Parathyroid adenoma (tissue), 2 donors: ENCODE data around the gene YBX3.

Source experiments
- H2AFZ ChIP-seq: fragments of 300-600 bp; sonication (generic); one replicate; pipeline ENCODE4 v1.7.0; 2017; ENCODE audit warnings: antibody characterized with exemption, mild to moderate bottlenecking
- H3K27ac ChIP-seq: fragments of 300-600 bp; sonication (generic); one replicate; pipeline ENCODE4 v1.7.0; 2017
- H3K27me3 ChIP-seq: fragments of 300-600 bp; sonication (generic); one replicate; pipeline ENCODE4 v1.7.0; 2017; ENCODE audit warnings: low read length; ENCODE audit not compliant: control insufficient read depth, insufficient read depth
- H3K36me3 ChIP-seq: fragments of 300-600 bp; sonication (generic); one replicate; pipeline ENCODE4 v1.7.0; 2017; ENCODE audit warnings: low read length; ENCODE audit not compliant: control insufficient read depth, insufficient read depth
- H3K4me1 ChIP-seq: fragments of 300-600 bp; sonication (generic); one replicate; pipeline ENCODE4 v1.7.0; 2017; ENCODE audit warnings: control low read depth
- H3K4me2 ChIP-seq: fragments of 300-600 bp; sonication (generic); one replicate; pipeline ENCODE4 v1.7.0; 2017; ENCODE audit warnings: low read length
- H3K4me3 ChIP-seq: fragments of 300-600 bp; sonication (generic); one replicate; pipeline ENCODE4 v1.7.0; 2017; ENCODE audit warnings: low read depth, low read length
- H3K79me2 ChIP-seq: fragments of 300-600 bp; sonication (generic); one replicate; pipeline ENCODE4 v1.7.0; 2017; ENCODE audit warnings: control low read depth
- H3K9ac ChIP-seq: fragments of 300-600 bp; sonication (generic); one replicate; pipeline ENCODE4 v1.7.0; 2017; ENCODE audit warnings: mild to moderate bottlenecking
- H3K9me3 ChIP-seq: fragments of 300-600 bp; sonication (generic); one replicate; pipeline ENCODE4 v1.7.0; 2017; ENCODE audit warnings: low read length; ENCODE audit not compliant: control insufficient read depth
- TF ChIP-seq, protein P1 (sequence below): fragments of 300-600 bp; sonication (generic); IDR thresholded peaks from one replicate; pipeline ENCODE4 v1.7.0; 2017; ENCODE audit warnings: antibody characterized with exemption, mild to moderate bottlenecking
- donor health status: primary hyperparathyroidism.

YBX3 gene

DNA sequence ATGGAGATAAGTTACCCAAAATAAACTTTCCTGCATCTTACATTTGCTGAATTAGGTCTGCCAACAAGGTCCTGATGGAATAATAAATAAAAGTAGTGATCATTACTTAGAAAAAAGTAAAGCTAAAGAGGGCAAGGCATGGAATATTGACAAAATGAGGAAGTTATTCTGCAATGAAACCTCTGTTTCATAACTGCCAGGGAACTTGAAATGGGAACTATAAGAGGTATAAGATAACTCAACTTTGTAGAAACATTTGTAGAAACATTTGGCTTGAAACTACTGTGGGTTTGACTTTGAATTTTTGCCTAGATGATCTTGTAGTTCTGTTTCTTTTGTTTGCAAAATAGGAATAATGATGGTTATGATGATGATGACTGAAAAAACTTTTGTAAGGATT lies 18.7 kb upstream of the YBX3 start:
- Histone ChIP-seq H3K4me1 (no peaks in the 10 kb centered on the region), H3K9ac (no peak overlapping the region), H3K9me3 (no peaks in the 10 kb centered on the region), H2AFZ (no peak overlapping the region), H3K27ac (no peak overlapping the region), H3K4me3 (no peak overlapping the region), H3K27me3 (no peaks in the 10 kb centered on the region), H3K4me2 (no peak overlapping the region), H3K36me3 (no peaks in the 10 kb centered on the region), H3K79me2 (no peaks in the 10 kb centered on the region)
- TF ChIP-seq, protein P1, sequence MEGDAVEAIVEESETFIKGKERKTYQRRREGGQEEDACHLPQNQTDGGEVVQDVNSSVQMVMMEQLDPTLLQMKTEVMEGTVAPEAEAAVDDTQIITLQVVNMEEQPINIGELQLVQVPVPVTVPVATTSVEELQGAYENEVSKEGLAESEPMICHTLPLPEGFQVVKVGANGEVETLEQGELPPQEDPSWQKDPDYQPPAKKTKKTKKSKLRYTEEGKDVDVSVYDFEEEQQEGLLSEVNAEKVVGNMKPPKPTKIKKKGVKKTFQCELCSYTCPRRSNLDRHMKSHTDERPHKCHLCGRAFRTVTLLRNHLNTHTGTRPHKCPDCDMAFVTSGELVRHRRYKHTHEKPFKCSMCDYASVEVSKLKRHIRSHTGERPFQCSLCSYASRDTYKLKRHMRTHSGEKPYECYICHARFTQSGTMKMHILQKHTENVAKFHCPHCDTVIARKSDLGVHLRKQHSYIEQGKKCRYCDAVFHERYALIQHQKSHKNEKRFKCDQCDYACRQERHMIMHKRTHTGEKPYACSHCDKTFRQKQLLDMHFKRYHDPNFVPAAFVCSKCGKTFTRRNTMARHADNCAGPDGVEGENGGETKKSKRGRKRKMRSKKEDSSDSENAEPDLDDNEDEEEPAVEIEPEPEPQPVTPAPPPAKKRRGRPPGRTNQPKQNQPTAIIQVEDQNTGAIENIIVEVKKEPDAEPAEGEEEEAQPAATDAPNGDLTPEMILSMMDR, result no peak

DNA sequence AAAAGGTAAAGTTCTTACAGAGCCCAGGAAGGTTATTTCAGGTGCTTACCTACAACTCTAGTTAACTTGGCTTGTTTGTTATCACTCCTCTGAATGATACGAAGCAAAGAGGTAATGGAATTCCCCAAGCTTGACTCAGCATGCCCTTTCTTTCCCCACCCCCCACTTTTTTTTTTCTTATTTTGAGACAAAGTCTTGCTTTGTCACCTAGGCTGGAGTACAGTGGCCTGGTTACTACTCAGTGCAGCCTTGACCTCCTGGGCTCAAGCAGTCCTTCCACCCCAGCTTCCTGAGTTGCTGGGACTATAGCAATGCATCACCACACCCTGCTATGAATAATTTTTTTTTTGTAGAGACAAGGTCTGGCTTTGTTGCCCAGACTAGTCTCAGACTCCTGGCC lies 17.1 kb upstream of the YBX3 start:
- Histone ChIP-seq H3K27me3 (no peaks in the 10 kb centered on the region), H3K36me3 (no peaks in the 10 kb centered on the region), H3K4me3 (no peak overlapping the region), H3K27ac (no peak overlapping the region), H3K9ac (no peak overlapping the region), H2AFZ (no peak overlapping the region), H3K4me2 (no peak overlapping the region), H3K4me1 (no peaks in the 10 kb centered on the region), H3K9me3 (no peaks in the 10 kb centered on the region), H3K79me2 (no peaks in the 10 kb centered on the region)
- TF ChIP-seq, protein P1, result no peak

DNA sequence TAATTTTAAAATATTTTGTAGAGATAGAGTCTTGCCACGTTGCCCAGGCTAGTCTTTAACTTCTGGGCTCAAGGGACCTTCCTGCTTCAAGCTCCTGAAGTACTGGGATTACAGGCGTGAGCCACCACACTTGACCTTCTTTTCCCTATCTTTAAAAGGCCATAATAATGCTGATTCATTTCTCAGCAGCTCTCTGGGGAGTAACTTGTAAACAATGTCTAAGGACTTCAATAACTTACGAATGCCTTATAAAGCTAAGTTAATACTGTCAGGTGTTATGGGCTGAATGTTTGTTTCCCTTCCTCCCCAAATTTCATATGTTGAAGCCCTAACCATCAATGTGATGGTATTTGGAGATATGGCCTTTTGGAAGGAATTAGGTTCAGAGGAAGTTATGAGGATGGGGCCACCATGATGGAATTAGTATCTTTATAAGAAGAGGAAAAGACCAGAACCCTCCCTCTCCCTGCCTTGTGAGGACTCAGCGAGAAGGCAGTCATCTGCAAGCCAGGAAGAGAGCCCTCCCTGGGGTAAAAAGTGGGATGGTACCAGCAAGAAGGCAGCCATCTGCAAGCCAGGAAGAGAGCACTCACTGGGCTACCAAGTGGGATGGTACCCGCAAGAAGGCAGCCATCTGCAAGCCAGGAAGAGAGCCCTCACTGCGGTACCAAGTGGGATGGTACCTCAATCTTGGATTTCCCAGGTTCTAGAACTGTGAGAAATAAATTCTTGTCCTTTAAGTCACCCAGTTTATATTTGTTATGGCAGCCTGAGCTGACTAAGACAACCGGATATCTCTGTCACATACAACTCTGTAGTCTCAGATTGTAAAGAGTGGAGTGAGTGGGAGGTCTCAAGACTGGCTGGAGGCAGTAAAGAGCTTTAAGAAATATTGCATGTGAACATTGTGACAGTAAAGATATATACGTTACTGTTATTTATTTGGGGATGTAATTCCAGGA lies 16.3 kb upstream of the YBX3 start:
- Histone ChIP-seq H2AFZ (no peak overlapping the region), H3K27me3 (no peaks in the 10 kb centered on the region), H3K27ac (no peak overlapping the region), H3K79me2 (no peaks in the 10 kb centered on the region), H3K9me3 (no peaks in the 10 kb centered on the region), H3K9ac (no peak overlapping the region), H3K4me2 (no peak overlapping the region), H3K4me3 (no peak overlapping the region), H3K36me3 (no peaks in the 10 kb centered on the region), H3K4me1 (no peaks in the 10 kb centered on the region)
- TF ChIP-seq, protein P1, result no peak

DNA sequence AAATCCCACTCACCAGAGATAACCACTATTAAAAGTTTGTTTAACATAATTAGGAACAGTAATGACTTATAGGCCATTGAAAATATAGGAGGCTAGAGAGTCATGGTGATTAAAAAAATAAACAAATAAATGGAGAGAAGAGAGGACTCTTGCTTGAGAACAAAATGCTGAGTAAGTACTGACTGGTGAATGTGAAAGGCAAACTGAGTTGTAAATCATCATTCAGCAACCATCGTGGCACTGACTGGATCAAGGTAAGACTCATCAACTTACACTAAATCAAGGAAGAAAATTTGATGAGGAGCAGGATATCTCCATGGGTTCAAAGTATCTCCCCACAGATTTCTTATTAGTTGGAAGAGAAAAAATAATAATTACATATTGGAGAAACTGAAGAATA lies 14.1 kb upstream of the YBX3 start:
- Histone ChIP-seq H3K4me1 (no peaks in the 10 kb centered on the region), H2AFZ (no peak overlapping the region), H3K79me2 (no peaks in the 10 kb centered on the region), H3K9me3 (no peaks in the 10 kb centered on the region), H3K9ac (no peak overlapping the region), H3K36me3 (no peaks in the 10 kb centered on the region), H3K27ac (no peak overlapping the region), H3K4me3 (no peak overlapping the region), H3K27me3 (no peaks in the 10 kb centered on the region), H3K4me2 (no peak overlapping the region)
- TF ChIP-seq, protein P1, result no peak

DNA sequence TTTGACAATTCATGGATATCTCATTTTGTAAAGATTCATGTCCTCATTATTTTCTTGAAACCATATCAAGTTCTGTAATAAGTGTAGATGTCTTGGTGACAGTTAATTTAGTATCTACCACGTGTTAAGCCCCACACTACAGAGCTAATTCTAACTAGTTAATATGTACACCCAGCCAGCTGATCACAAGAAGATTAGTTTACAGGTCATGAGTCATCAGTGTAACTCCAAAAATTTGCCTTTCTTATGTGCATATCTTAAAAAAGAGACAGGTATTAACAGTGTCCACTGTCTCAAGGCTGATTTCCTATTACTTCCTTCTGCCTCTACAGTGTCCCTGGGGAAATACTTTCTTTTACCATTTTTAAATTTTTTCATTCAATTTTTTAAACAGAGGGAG lies 13.3 kb upstream of the YBX3 start:
- H2AFZ ChIP-seq, result no peak overlapping the region
- H3K27me3 ChIP-seq, result no peaks in the 10 kb centered on the region
- H3K36me3 ChIP-seq, result no peaks in the 10 kb centered on the region
- no peaks in the 10 kb centered on the region for H3K79me2 ChIP-seq
- H3K4me2 ChIP-seq, result no peak overlapping the region
- H3K4me1 ChIP-seq, result no peaks in the 10 kb centered on the region
- H3K27ac ChIP-seq, result no peak overlapping the region
- no peaks in the 10 kb centered on the region for H3K9me3 ChIP-seq
- no peak overlapping the region for H3K9ac ChIP-seq
- TF ChIP-seq, protein P1, result no peak
- H3K4me3 ChIP-seq, result no peak overlapping the region
